A549 (cell line): ENCODE data around the gene NUMB. TPM values are rescaled to one million over a fixed set of nuclear protein-coding genes. Genes with fewer than 3 reads are reported as not detected.

Source experiments
- ATAC-seq, 2 experiments: fragments of 200-7000 bp in 1 of 2; fragments of >200 bp in 1 of 2; cut with Nextera tagmentation in 1 of 2; cut with Tn5 transposase in 1 of 2; 3 replicates each; pipeline versions ENCODE4 v1.8.0 to v1.9.1; 2018 to 2020; ENCODE audit warnings: mild to moderate bottlenecking in 1 of 2, moderate library complexity in 1 of 2
- CTCF ChIA-PET: fragments of 300-600 bp; sonication (Branson Sonifier 250); formaldehyde crosslinking; extraction: SDS; loops from one replicate; lab custom pipeline; 2021; ENCODE audit warnings: antibody characterized with exemption, inconsistent platforms; lab: Yijun Ruan, JAX
- POLR2A ChIA-PET: fragments of 350-600 bp; formaldehyde crosslinking; extraction: SDS; loops from one replicate; lab custom pipeline; 2021; ENCODE audit warnings: antibody characterized with exemption, inconsistent platforms; lab: Yijun Ruan, JAX
- DNase-seq, 2 experiments: peaks; one replicate each; pipeline versions ENCODE4 v3.0.0 to v3.0.0-alpha.2; 2011 to 2016; ENCODE audit warnings: low read depth in 1 of 2, low spot score in 1 of 2
- FAIRE-seq: peaks from 2 replicates; lab custom pipeline; 2011; peaks lifted over from hg19 to GRCh38; lab: Jason Lieb, UNC
- H3K27ac ChIP-seq, 2 experiments: fragments of >200 bp; sonication (Bioruptor Twin); formaldehyde crosslinking; 3 replicates each; pipeline ENCODE4 v1.5.1; 2016 to 2017
- H3K4me1 ChIP-seq: fragments of >200 bp; sonication (Bioruptor Twin); formaldehyde crosslinking; 3 replicates; pipeline ENCODE4 v1.6.1; 2016
- H3K4me2 ChIP-seq: fragments of >200 bp; sonication (Bioruptor Twin); formaldehyde crosslinking; 3 replicates; pipeline ENCODE4 v1.6.1; 2016
- H3K4me3 ChIP-seq: fragments of >200 bp; sonication (Bioruptor Twin); formaldehyde crosslinking; 3 replicates; pipeline ENCODE4 v1.5.1; 2016
- H3K9me3 ChIP-seq: fragments of >200 bp; sonication (Bioruptor Twin); formaldehyde crosslinking; 3 replicates; pipeline ENCODE4 v1.6.1; 2016
- CHD4 ChIP-seq: fragments of 200-600 bp; sonication (generic); IDR thresholded peaks from 2 replicates; pipeline ENCODE4 v1.6.1; 2016; ENCODE audit warnings: antibody characterized with exemption, mild to moderate bottlenecking, borderline replicate concordance
- EHF ChIP-seq: fragments of 250-450 bp; sonication (Bioruptor Pico); IDR thresholded peaks from 2 replicates; pipeline ENCODE4 v1.5.0; 2020; ENCODE audit warnings: mild to moderate bottlenecking
- ESRRA ChIP-seq: fragments of 150-350 bp; IDR thresholded peaks from 2 replicates; pipeline ENCODE4 v1.6.1; 2014; ENCODE audit warnings: mild to moderate bottlenecking, low read length, borderline replicate concordance
- GATA3 ChIP-seq: IDR thresholded peaks from 2 replicates; pipeline ENCODE4 v1.6.1; 2012; ENCODE audit warnings: borderline replicate concordance
- HDAC2 ChIP-seq: fragments of 200-600 bp; sonication (generic); IDR thresholded peaks from 2 replicates; pipeline ENCODE4 v1.6.1; 2016
- HMGXB4 ChIP-seq: fragments of 250-450 bp; sonication (Bioruptor Pico); IDR thresholded peaks from 2 replicates; pipeline ENCODE4 v1.5.0; 2021; ENCODE audit warnings: mild to moderate bottlenecking, moderate library complexity, borderline replicate concordance
- KDM1A ChIP-seq: fragments of 200-600 bp; sonication (generic); IDR thresholded peaks from 2 replicates; pipeline ENCODE4 v1.6.1; 2016; ENCODE audit warnings: low read depth, mild to moderate bottlenecking
- KDM5A ChIP-seq: fragments of 200-600 bp; sonication (generic); IDR thresholded peaks from 2 replicates; pipeline ENCODE4 v1.6.1; 2016; ENCODE audit warnings: antibody characterized with exemption, mild to moderate bottlenecking
- MAFK ChIP-seq: fragments of 450-650 bp; IDR thresholded peaks from 2 replicates; pipeline ENCODE4 v1.6.1; 2014; ENCODE audit not compliant: partially characterized antibody
- MAZ ChIP-seq: fragments of 150-350 bp; IDR thresholded peaks from 2 replicates; pipeline ENCODE4 v1.6.1; 2014; ENCODE audit warnings: antibody characterized with exemption, low read depth, low read length, borderline replicate concordance
- POLR2AphosphoS2 ChIP-seq: conservative IDR thresholded peaks from 2 replicates; pipeline ENCODE4 v1.6.1; 2012; ENCODE audit warnings: low read length, improper control_type of control experiment, inconsistent platforms
- RCOR1 ChIP-seq: fragments of 150-350 bp; IDR thresholded peaks from 2 replicates; pipeline ENCODE4 v1.6.1; 2014; ENCODE audit warnings: antibody characterized with exemption, low read length, low read depth
- REST ChIP-seq: fragments of 200-600 bp; sonication (generic); IDR thresholded peaks from 2 replicates; pipeline ENCODE4 v1.6.1; 2016; ENCODE audit warnings: antibody characterized with exemption, mild to moderate bottlenecking, moderate library complexity
- RFX5 ChIP-seq: fragments of 450-650 bp; IDR thresholded peaks from 2 replicates; pipeline ENCODE4 v1.7.1; 2014; ENCODE audit warnings: antibody characterized with exemption, mild to moderate bottlenecking, moderate library complexity
- TFCP2L1 ChIP-seq: fragments of 250-450 bp; sonication (Bioruptor Pico); IDR thresholded peaks from 2 replicates; pipeline ENCODE4 v1.5.0; 2021; ENCODE audit warnings: mild to moderate bottlenecking
- USF2 ChIP-seq: fragments of 450-650 bp; IDR thresholded peaks from 2 replicates; pipeline ENCODE4 v1.6.1; 2014; ENCODE audit warnings: antibody characterized with exemption
- ZFP36 ChIP-seq: fragments of 450-650 bp; IDR thresholded peaks from 2 replicates; pipeline ENCODE4 v1.6.1; 2014; ENCODE audit warnings: borderline replicate concordance; ENCODE audit not compliant: partially characterized antibody
- ZNF302 ChIP-seq: fragments of 250-450 bp; sonication (Bioruptor Pico); IDR thresholded peaks from 2 replicates; pipeline ENCODE4 v1.9.0; 2021; ENCODE audit warnings: inconsistent platforms, mild to moderate bottlenecking, moderate library complexity
- ZSCAN20 ChIP-seq: fragments of 250-450 bp; sonication (Bioruptor Pico); IDR thresholded peaks from 2 replicates; pipeline ENCODE4 v1.8.0; 2022; ENCODE audit warnings: mild to moderate bottlenecking, moderate library complexity
- WGBS: methylation state at CpG from one replicate; pipeline ENCODE4 v1.1.6; 2017; ENCODE audit errors: missing lambda C conversion rate; 5-methylcytosine and 5-hydroxymethylcytosine counted together
- polyA plus RNA-seq, 4 experiments: library from polyadenylated mRNA; depleted of rRNA in 3 of 4; stranded (reverse); fragments of >200 nt; fragmentation: RNase III in 1 of 4; extraction: RNeasy Plus Mini Kit Qiagen cat#74134 plus additional on column Dnase treatment in 1 of 4; gene quantifications; 2 replicates in 3 of 4; 3 replicates in 1 of 4; pipeline ENCODE4 v1.2.3, GENCODE V29; 2011 to 2017
- TF ChIP-seq, protein P1 (sequence below): IDR thresholded peaks from 2 replicates; pipeline ENCODE4 v1.6.1; 2012

Gene NUMB
- polyA plus RNA-seq, 2 of the 4 experiments (the other 2 are of a cell fraction), result 40.8 to 151 TPM

GRCh38 chr14:73375861-73376260, 82.5 kb downstream of the NUMB start (continued):
- TF ChIP-seq HMGXB4 (CRISPR knock-in tag) (no peak), POLR2AphosphoS2 (no peak)
- TF ChIP-seq, all 56 proteins: peak for 0

GRCh38 chr14:73374218-73374617, 84.1 kb downstream of the NUMB start:
- CTCF ChIA-PET, result interaction anchor here (0.5 to 1.9 kb wide), 5 partner anchors 12 to 98 kb away, joined by 3 to 9 read pairs (median 4); no protein-coding TSS in a partner anchor
- no peak for DNase-seq
- H3K4me3 ChIP-seq, result no peak overlapping the region
- H3K4me2 ChIP-seq, result no peak overlapping the region
- WGBS, result 96% methylated on average over 1 of the region's 1 CpG
- FAIRE-seq, result no peak
- no peak for ATAC-seq
- H3K4me1 ChIP-seq, result no peaks in the 10 kb centered on the region
- no peak for TF ChIP-seq ZSCAN20 (CRISPR knock-in tag)
- no peak for TF ChIP-seq KDM1A
- TF ChIP-seq KDM5A, result no peak
- TF ChIP-seq TFCP2L1 (CRISPR knock-in tag), result no peak
- TF ChIP-seq USF2, result no peak
- TF ChIP-seq MAFK, result no peak
- no peak for TF ChIP-seq RFX5
- no peak for TF ChIP-seq GATA3
- TF ChIP-seq RCOR1, result no peak
- TF ChIP-seq, all 56 proteins: peak for 0
- Histone ChIP-seq H3K27ac (no peak overlapping the region), H3K9me3 (no peaks in the 10 kb centered on the region)
- POLR2A ChIA-PET, result no interaction called here

GRCh38 chr14:73372529-73372928, 85.8 kb downstream of the NUMB start:
- DNase-seq (no peak), FAIRE-seq (no peak), ATAC-seq (no peak)
- ChIA-PET POLR2A (no interaction called here), CTCF (interaction anchor here (1.5 kb wide), 1 partner anchor 10 kb away, joined by 4 read pairs; no protein-coding TSS in a partner anchor)
- H3K27ac ChIP-seq, result no peak overlapping the region
- no peaks in the 10 kb centered on the region for H3K4me1 ChIP-seq
- no peaks in the 10 kb centered on the region for H3K9me3 ChIP-seq
- H3K4me2 ChIP-seq, result no peak overlapping the region
- TF ChIP-seq, protein P1, sequence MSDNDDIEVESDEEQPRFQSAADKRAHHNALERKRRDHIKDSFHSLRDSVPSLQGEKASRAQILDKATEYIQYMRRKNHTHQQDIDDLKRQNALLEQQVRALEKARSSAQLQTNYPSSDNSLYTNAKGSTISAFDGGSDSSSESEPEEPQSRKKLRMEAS, result no peak
- TF ChIP-seq KDM5A (no peak), CHD4 (no peak), MAZ (no peak), HDAC2 (no peak), EHF (CRISPR knock-in tag) (no peak), USF2 (no peak), ESRRA (no peak), REST (no peak), ZFP36 (no peak), ZSCAN20 (CRISPR knock-in tag) (no peak), ZNF302 (CRISPR knock-in tag) (no peak)
- TF ChIP-seq, all 56 proteins: peak for 0
- H3K4me3 ChIP-seq, result no peak overlapping the region
